ENCODE results near the gene TCEA3. TPM values are rescaled to one million over a fixed set of nuclear protein-coding genes. Genes with fewer than 3 reads are reported as not detected.

TCEA3 gene
- total RNA-seq, 4 donors from 2014 or later = 20.6 to 70.9 (median 27.8) TPM

GRCh38 chr1:23403735-23404486 is 20.6 kb downstream of the TCEA3 start:
- peak; percentile 85 to 88 for DNase-seq
- no peaks in the 10 kb centered on the region for H3K36me3 ChIP-seq
- intact Hi-C loops (cut with DNase I; ENCODE audit: low total_unique reads) = no loop called here
- H3K27me3 ChIP-seq = no peaks in the 10 kb centered on the region
- no peak overlapping the region for H3K4me3 ChIP-seq
- H3K27ac ChIP-seq = peak overlapping the region; percentile 46 to 63
- no peaks in the 10 kb centered on the region for H3K9me3 ChIP-seq
- TF ChIP-seq POLR2A (IDR thresholded peaks at IDR 0.05) (no peak), CTCF (IDR thresholded peaks at IDR 0.05) (peak; percentile 94 to 98 (median 95))
- peaks cover 0 to 5% of the 10 kb centered on the region in 2 donors for H3K4me1 ChIP-seq

DNA sequence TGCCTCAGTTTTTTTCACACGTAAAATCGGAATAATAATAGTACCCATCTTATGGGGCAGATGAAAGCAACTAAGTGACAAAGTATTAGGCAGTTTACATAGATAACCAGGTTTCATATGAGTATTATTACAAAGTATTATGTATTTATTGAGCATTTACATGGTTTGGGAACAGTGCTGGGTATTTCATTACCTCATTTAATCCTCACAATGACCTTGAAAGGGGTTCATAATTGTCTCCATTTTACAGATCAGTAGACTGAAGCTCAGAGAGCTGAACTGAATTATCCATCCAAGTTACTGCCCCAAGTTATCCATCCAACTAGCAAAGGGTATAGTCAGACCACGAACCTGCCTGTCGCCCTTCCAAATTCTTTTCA is 21.2 kb downstream of the TCEA3 start:
- intact Hi-C loops (cut with DNase I; ENCODE audit: low total_unique reads) = no loop called here
- H3K27me3 ChIP-seq = no peaks in the 10 kb centered on the region
- no peak overlapping the region for H3K4me3 ChIP-seq
- peak overlapping the region; percentile 46 to 63 for H3K27ac ChIP-seq
- no peaks in the 10 kb centered on the region for H3K9me3 ChIP-seq
- H3K4me1 ChIP-seq = peaks cover 0 to 5% of the 10 kb centered on the region in 2 donors
- no peaks in the 10 kb centered on the region for H3K36me3 ChIP-seq
- no peak for DNase-seq
- TF ChIP-seq POLR2A (IDR thresholded peaks at IDR 0.05) (no peak), CTCF (IDR thresholded peaks at IDR 0.05) (no peak)

DNA sequence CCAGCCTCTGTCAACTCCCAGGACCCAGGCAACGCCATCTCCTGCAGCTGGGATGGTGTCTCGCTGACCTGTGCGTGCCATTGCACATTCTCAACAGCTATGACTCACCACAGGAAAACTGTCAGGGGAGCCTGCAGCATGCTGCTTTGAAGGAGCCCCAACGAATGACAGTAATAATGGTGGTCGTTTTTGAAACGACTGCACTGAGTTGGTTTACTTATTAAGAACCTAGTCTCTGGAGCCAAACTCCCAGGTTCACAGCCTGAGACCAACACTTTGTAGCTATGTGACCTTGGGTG is 21.6 kb downstream of the TCEA3 start:
- peak overlapping the region; percentile 46 to 63 for H3K27ac ChIP-seq
- intact Hi-C loops (cut with DNase I; ENCODE audit: low total_unique reads) = no loop called here

GRCh38 chr1:23402286-23403037 is 22.1 kb downstream of the TCEA3 start:
- H3K4me1 ChIP-seq = peaks cover 0 to 5% of the 10 kb centered on the region in 2 donors
- TF ChIP-seq POLR2A (IDR thresholded peaks at IDR 0.05) (no peak), CTCF (IDR thresholded peaks at IDR 0.05) (no peak)
- no peaks in the 10 kb centered on the region for H3K27me3 ChIP-seq
- no peak overlapping the region for H3K4me3 ChIP-seq
- intact Hi-C loops (cut with DNase I; ENCODE audit: low total_unique reads) = no loop called here
- peak overlapping the region; percentile 26 to 63 for H3K27ac ChIP-seq
- H3K36me3 ChIP-seq = no peaks in the 10 kb centered on the region
- no peak for DNase-seq
- no peaks in the 10 kb centered on the region for H3K9me3 ChIP-seq

More for the DNA sequence above, 21.6 kb downstream of the TCEA3 start:
- no peak overlapping the region for H3K4me3 ChIP-seq
- no peaks in the 10 kb centered on the region for H3K36me3 ChIP-seq
- TF ChIP-seq POLR2A (IDR thresholded peaks at IDR 0.05) (no peak), CTCF (IDR thresholded peaks at IDR 0.05) (no peak)
- H3K9me3 ChIP-seq = no peaks in the 10 kb centered on the region
- H3K4me1 ChIP-seq = peaks cover 0 to 5% of the 10 kb centered on the region in 2 donors
- no peaks in the 10 kb centered on the region for H3K27me3 ChIP-seq
- peak; percentile 34 to 44 for DNase-seq

- peak overlapping the region in 1 of 2 donors; percentile 35 for H3K27ac ChIP-seq
- H3K36me3 ChIP-seq = no peaks in the 10 kb centered on the region
- no peak overlapping the region for H3K4me3 ChIP-seq
- no peaks in the 10 kb centered on the region for H3K27me3 ChIP-seq
- no peak for TF ChIP-seq CTCF (IDR thresholded peaks at IDR 0.05)
- TF ChIP-seq POLR2A (IDR thresholded peaks at IDR 0.05) = no peak
- DNase-seq = no peak
- no peaks in the 10 kb centered on the region for H3K9me3 ChIP-seq
- H3K4me1 ChIP-seq = peaks cover 0 to 5% of the 10 kb centered on the region in 2 donors
- intact Hi-C loops (cut with DNase I; ENCODE audit: low total_unique reads) = no loop called here
Measured at GRCh38 chr1:23401313-23401712, 23.2 kb downstream of the TCEA3 start.

All from uterus (tissue), 4 donors.